ENCODE results near the gene ADGRG6.
A peak's percentile ranks its signal among the peaks of the same experiment; 100 is the strongest.

Gene ADGRG6

DNA sequence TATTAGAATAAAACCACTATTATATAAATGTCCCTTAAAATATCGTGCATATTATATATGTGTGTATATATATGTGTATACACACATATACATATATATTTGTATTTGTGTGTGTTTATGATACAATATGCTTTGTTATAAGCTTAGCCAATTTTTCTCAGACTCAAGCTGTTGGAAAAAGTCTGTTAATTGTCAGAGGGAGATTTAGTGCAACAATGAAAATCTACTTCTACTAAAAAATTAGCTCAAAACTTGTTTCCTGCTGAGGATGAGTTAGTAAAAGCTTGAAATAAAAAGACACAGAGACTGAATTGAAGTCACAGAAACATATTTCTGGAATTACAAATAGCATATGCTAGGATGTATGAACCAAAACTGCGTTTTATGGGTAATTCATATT lies 79.4 kb downstream of the ADGRG6 start:
- DNase-seq: no peak

DNA sequence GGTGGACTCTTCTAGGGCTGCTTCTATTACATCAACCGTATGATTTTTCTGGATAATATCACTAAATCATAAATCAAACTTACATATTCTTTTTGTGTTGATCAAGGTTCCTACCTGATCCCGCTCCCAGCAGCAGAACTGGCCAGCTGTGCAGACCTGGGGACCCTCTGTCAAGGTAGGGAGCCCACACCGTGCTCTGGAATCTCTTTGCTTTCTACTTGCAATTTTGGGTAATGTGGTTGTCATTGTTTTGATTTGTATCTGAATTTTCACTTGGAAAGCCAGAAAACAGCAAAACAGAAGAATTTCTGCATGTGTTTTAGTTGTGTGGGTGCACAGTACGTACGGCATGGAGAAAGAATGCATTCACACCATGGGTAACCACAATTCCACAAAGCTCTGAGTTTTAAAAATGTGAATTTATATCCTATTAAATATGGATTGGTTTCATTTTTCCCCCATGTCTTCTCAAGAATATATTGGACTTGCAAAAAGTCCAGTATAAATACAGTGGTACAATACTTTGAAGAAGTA lies 80.1 kb downstream of the ADGRG6 start:
- DNase-seq: no peak

- DNase-seq: no peak
Measured at GRCh38 chr6:142384519-142385254, 82.9 kb downstream of the ADGRG6 start.

- DNase-seq: no peak
Measured at GRCh38 chr6:142385352-142385751, 83.5 kb downstream of the ADGRG6 start.

GRCh38 chr6:142386657-142387056 lies 84.8 kb downstream of the ADGRG6 start:
- DNase-seq: no peak

GRCh38 chr6:142387997-142388815 lies 86.4 kb downstream of the ADGRG6 start:
- DNase-seq: peak; percentile 17

DNA sequence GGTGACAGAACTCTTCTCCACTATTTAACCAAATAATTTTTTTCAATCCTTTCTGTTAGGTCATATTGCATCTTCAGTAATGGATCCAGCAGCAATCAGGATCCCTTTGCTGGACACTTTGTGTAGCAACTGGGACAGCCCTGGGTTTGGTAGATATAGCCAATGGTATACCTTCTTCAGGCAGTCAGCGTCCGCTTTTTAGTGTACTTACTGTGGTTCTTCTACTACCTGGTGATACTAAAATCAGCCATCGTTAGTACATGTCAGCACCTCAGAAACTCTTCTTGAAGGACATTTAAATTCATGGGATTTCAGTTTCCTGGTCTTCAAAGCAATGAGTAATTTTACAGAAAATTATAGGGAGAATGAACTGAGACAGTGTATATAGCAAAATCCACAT lies 93.5 kb downstream of the ADGRG6 start:
- peak; percentile 1 for DNase-seq

- DNase-seq: peak; percentile 85
Measured at GRCh38 chr6:142395768-142396231, 94.0 kb downstream of the ADGRG6 start.

DNA sequence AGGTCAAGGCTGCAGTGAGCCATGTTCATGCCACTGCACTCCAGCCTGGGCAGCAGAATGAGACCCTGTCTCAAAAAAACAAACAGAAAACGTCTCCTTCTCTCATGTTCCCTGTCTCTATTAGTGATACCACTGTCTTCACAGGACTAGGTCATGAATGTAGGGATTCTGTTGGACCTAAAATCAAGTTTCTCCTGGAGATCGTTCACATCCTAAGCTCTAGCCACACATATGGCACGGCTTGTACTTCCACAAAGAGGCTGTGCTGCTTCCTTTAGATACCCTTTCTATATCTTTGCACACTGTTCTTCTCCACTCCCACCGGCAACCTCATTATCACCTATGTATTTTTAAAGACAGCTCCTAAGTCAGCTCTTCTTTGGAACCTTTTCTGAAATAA lies 96.5 kb downstream of the ADGRG6 start:
- DNase-seq: no peak

- DNase-seq: no peak
Measured at GRCh38 chr6:142399739-142400138, 97.9 kb downstream of the ADGRG6 start.

DNA sequence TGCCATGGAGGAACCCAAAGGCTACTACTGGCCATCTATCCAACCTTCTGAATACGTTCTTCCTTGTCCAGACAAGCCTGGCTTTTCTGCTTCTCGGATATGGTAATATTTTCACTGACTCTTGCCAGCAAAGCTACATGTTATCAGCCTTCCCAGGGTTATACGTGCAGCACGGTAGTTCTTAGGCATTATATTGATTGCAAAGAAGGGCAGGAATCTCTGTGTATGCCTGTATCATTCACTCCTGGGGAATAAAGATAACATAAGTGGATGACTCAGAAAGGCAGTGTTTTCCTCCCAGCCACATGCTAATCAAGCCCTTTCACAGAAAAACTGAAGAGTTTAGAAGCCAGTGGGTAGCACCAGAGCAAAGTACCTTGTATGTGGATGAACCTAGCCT lies 98.7 kb downstream of the ADGRG6 start:
- no peak for DNase-seq

- DNase-seq: no peak
Measured at GRCh38 chr6:142401838-142402237, 100.0 kb downstream of the ADGRG6 start.

DNA sequence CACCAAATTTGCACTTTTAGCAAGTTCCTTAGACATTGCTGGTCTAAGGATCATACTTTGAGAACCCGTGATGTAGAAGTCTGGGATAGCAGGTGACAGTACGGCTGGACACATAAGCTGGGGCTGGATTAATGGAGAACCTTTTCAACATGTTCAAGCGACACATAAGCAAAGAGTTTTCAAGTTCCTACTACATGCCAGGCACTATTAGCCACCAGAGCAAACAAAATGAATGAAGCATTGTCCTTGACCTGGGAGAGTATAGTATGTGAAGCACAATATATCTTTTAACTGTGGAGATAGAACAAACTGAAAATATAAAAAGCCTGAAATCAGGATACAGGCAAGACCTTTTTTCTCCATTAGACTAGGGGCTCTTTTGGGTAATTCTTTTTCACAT lies 102.9 kb downstream of the ADGRG6 start:
- DNase-seq: no peak

GRCh38 chr6:142406131-142406530 lies 104.3 kb downstream of the ADGRG6 start:
- DNase-seq: no peak

DNA sequence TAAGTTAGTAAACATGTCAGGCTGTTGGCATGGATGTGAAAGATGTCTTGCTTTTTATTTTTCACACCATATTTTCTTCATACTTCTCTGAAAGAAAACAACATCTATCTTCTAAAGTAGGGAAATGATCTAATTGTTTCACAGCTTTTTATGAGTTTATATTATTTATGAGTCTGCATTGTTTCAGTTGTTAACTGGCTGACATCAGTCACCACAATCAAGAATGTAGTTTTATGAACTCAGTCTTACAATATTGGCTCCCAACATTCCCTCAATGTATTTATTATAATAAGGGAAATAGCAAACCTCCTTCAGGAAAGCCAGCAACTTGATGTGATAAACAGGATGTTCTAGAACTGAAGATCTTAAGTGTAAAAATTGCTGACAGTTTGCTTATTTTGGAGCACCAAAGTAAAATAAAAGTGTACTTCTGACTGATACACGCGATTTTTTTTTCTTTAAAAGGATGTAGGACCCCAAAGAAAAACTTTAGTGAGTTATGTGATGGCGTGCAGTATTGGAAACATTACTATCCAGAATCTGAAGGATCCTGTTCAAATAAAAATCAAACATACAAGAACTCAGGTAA lies 106.0 kb downstream of the ADGRG6 start:
- no peak for DNase-seq

- DNase-seq: no peak
Measured at GRCh38 chr6:142408409-142408808, 106.6 kb downstream of the ADGRG6 start.

GRCh38 chr6:142409794-142410193 lies 108.0 kb downstream of the ADGRG6 start:
- DNase-seq: peak; percentile 10

- no peak for DNase-seq
Measured at GRCh38 chr6:142411145-142411544, 109.3 kb downstream of the ADGRG6 start.

DNA sequence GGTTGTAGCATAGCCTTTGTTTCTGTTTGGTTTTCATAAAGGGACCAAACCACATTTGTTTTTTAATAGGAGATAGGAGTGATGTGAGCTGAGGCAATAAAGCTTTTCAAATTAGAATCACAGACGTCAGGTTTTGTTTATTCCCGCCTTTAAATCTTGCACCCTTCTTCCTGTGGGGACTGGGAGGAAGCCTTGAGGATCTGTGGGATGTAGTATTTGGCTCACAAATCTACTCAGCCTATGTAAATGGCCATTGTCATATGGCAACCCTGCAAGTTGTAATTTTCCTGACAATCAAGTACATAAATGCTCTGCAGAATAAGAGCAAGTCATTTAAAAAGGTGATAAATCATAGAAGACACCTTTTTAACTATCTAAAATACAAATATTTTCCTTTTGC lies 110.4 kb downstream of the ADGRG6 start:
- DNase-seq: no peak

DNA sequence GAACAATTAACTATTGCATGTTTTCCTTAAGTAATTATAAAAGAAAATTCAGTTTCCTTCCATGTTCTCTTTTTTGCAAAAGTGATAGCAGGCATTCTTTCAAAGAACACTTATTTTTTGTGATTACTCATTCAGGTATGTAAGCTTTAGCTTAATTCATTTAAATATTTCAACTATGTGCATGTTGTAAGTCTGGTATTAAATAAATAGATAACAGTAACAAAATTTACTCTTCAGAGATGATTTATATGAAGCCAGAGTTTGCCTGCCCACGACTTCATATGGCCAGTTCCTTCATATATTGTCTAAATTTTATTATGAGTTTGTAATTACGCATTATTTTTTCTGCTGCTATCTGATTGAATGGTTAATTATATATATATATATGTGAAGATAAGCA lies 110.9 kb downstream of the ADGRG6 start:
- no peak for DNase-seq

DNA sequence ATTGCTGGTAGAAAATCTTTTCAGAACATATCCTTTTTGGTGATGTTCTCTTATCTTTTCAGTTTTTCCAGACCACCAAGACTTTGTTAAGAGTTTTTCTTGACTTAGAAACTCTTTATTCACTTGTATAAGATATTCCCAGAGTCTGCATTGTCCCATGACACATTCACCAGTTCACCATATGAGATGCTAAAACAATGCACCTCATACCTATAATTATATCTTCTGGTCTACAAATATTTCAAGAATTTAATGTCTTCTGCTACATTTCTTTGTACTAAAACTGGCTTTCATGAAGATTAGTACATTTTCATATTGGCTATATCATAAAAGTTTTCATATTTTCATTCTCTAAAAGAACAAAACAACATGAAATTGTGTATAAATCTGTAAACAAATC lies 111.3 kb downstream of the ADGRG6 start:
- DNase-seq: no peak

GRCh38 chr6:142414462-142415250 lies 112.8 kb downstream of the ADGRG6 start:
- DNase-seq: no peak

DNA sequence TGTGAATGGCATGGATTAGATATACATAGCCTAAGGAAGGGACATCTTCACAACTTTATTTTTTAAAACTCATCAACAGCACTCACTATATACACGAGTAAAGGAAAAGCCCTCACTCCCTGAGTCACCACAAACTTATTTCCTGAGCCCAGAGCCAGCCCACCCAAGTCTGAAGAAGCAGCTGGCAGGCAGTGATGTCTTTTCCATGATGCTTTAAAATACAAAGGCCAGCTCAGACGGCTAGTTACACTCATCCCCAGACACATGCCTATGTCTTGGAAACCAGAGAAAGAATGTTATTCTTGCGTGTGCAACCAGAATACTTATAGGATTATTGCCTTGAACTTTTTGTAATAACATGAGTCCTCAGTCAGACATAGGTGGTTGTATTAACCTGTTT lies 114.4 kb downstream of the ADGRG6 start:
- DNase-seq: no peak
